HG02973 (cell line): Measurements from ENCODE around the gene RHOBTB1.

Source experiments
- ATAC-seq: cut with Tn5 transposase; IDR thresholded peaks from one replicate; pipeline ENCODE4 v1.9.1; 2021; ENCODE audit warnings: moderate library complexity; ENCODE audit not compliant: unreplicated experiment

The RHOBTB1 gene

GRCh38 chr10:60827791-60828488, 116.0 kb downstream of the RHOBTB1 start:
- no peak for ATAC-seq

GRCh38 chr10:60825520-60825919, 118.5 kb downstream of the RHOBTB1 start:
- ATAC-seq = no peak

GRCh38 chr10:60823324-60823723, 120.7 kb downstream of the RHOBTB1 start:
- ATAC-seq = no peak

GRCh38 chr10:60822809-60823208, 121.2 kb downstream of the RHOBTB1 start:
- ATAC-seq = no peak

DNA sequence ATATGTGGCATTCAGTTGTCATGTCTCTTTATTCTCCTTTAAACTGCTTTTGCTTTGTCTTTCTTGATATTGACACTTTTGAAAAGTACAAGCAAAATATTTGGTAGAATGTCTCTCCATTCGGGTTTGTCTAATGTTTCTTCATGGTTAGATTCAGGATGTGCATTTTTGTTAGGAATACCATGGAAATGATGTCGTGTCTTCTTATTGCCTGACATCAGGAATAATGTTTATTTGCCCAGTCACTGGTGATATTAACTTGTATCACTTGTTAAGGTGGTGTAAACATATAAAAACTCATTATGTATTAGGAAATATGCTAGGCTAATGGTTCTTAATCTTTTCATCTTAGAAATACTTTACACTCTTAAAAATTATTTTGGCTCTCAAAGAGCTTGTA, 122.3 kb downstream of the RHOBTB1 start:
- no peak for ATAC-seq

GRCh38 chr10:60820093-60820754, 123.8 kb downstream of the RHOBTB1 start:
- ATAC-seq = peak; percentile 90
